ENCODE results near the gene SPATA3. TPM values are rescaled to one million over a fixed set of nuclear protein-coding genes. Genes with fewer than 3 reads are reported as not detected.

Gene SPATA3
- total RNA-seq, 2 experiments from 2014 or later: not detected

DNA sequence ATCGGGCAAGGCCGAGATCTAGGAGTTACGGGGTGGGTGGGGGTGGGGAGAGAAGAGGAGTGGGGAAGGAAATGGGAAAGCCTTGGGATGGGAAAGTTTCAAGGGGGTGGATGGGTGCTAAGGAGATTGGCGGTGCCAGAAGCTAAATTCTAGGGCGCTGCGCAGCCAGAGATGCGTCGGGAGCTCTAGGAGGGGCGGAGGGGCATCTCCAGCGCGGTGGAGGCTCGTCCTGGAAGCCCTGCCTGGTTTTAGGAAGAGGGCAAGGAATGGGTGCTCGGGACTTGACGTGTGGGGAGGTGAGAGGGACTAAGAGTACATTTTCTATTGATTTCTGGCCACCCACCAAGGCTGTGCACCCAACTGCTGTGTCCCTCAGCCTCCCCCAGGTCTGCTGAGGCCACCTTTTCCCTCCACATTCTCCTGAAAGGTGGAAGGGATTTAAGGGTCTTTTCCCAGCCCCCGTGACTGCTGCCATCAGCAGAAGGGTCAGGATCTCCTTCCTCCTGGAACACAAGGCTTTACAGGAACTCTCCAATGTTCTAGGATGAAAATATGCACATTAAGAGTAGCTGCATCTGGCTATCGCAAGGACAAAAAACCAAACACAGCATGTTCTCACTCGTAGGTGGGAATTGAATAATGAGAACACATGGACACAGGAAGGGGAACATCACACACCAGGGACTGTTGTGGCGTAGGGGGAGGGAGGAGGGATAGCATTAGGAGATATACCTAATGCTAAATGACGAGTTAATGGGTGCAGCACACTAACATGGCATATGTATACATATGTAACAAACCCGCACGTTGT lies 42.8 kb downstream of the SPATA3 start:
- H3K27ac Mint-ChIP-seq: no peak overlapping the region
- DNase-seq: no peak
- H3K27me3 Mint-ChIP-seq: peaks cover 73% of the 10 kb centered on the region
- H3K9me3 Mint-ChIP-seq: no peaks in the 10 kb centered on the region
- peak overlapping the region; percentile 57 for H3K4me3 Mint-ChIP-seq
- H3K4me1 Mint-ChIP-seq: peaks cover 3% of the 10 kb centered on the region
- H3K36me3 Mint-ChIP-seq: no peaks in the 10 kb centered on the region

DNA sequence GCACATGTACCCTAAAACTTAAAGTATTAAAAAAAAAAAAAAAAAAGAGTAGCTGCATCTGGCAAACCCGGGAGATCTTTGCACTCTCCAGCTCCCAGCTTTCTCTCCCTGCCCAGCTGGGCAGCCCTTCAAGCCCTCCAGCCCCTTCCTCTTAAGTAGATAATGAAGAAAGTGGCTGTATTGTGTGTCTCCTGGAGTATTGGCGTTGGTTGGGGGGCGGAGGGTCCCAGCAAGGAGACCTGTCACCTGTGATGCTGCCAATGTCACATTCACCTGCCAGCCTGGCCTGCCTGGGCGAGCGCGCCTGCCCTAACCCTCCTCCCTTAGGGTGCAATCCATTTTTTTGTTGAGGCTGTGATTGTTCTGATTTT lies 43.4 kb downstream of the SPATA3 start:
- Mint-ChIP-seq H3K27ac (no peak overlapping the region), H3K27me3 (peaks cover 67% of the 10 kb centered on the region), H3K9me3 (no peaks in the 10 kb centered on the region), H3K4me1 (peaks cover 3% of the 10 kb centered on the region), H3K36me3 (no peaks in the 10 kb centered on the region), H3K4me3 (no peak overlapping the region)
- no peak for DNase-seq

DNA sequence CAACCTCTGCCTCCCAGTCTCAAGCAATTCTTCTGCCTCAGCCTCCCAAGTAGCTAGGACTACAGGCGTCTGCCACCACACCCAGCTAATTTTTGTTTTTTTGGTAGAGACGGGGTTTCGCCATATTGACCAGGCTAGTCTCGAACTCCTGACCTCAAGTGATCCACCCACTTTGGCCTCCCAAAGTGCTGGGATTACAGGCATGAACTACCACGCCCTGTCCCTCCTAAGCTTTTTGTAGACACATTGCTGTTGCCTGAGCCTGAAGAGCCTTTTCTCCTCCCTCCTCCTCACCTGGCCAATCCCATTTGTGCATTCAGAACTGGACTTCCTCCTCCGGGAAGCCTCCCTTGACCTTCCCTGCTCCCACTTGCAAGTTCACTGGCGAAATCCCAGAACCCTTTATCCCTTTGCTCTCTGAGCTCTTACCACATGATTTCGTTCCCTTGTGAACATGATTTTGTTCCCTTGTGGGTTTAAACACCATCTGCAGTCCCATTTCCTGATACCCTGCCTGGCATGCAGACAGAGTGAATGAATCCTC lies 44.0 kb downstream of the SPATA3 start:
- no peak for DNase-seq
- Mint-ChIP-seq H3K27me3 (peaks cover 61% of the 10 kb centered on the region), H3K36me3 (no peaks in the 10 kb centered on the region), H3K27ac (no peak overlapping the region), H3K4me1 (peaks cover 3% of the 10 kb centered on the region), H3K9me3 (no peaks in the 10 kb centered on the region), H3K4me3 (no peak overlapping the region)

DNA sequence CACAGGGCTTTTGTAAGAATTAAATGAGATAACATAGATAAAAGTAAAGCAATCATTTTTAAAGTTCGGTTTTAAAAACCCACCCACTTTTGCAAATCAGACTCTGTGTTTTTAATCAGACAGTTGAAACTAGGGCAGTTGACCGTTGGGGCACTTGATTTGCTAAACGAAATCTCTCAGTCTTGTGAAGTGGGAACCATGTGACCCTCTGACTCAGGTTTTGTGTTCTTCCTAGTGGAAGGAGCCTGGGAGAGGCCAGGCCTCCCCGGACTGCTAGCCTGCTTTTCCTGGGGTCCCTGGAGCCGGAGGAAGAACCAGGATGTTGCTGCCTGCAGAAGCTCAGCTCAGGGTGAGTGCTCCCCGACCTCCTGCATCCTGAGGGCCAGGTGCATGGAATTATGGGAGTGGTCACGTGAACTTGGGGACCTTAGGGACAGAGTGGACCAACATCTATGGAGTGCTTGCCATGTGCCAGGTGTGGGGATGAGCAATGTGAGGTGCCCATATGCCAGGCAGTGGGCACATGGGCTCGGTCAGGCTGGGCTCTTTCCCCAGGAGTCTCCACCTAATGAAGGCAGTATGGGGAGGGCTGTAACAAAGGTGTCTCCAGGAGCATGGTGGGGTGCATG lies 45.3 kb downstream of the SPATA3 start:
- Mint-ChIP-seq H3K27ac (no peak overlapping the region), H3K36me3 (no peaks in the 10 kb centered on the region), H3K4me3 (no peak overlapping the region), H3K27me3 (peaks cover 50% of the 10 kb centered on the region), H3K9me3 (no peaks in the 10 kb centered on the region), H3K4me1 (peaks cover 3% of the 10 kb centered on the region)
- no peak for DNase-seq

DNA sequence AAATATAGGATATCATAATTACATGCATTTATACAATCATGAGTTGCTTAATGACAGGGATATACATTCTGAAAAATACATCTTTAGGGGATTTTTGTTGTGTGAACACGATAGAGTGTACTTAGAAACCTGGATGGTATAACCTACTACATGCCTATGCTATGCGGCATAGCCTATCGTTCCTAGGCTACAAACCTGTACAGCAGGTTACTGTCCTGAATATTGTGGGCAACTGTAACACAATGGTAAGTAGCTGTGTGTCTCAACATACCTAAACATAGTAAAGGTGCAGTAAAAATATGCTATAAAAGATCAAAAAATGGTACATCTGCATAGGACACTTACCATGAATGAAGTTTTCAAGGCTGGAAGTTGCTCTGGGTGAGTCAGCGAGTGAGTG lies 47.9 kb downstream of the SPATA3 start:
- no peaks in the 10 kb centered on the region for H3K9me3 Mint-ChIP-seq
- no peak overlapping the region for H3K4me3 Mint-ChIP-seq
- no peaks in the 10 kb centered on the region for H3K36me3 Mint-ChIP-seq
- no peaks in the 10 kb centered on the region for H3K4me1 Mint-ChIP-seq
- DNase-seq: no peak
- no peak overlapping the region for H3K27ac Mint-ChIP-seq
- peaks cover 31% of the 10 kb centered on the region for H3K27me3 Mint-ChIP-seq

DNA sequence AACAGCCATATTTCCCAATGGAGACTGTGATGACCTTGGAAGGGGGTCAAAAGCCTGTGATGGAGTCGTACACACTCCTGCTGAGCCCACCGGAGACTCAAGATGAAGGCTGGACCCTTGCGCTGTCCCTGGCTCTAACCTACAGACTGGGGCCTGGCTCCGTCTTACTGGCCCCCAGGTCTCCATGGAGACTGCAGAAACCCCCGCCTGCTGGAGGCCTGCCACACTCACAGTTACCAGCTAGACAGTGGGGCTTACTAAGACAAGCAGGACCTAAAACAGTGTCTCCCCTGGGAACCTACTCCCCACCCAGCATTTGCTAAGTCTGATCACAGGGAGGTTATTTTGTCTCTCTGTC lies 51.0 kb downstream of the SPATA3 start:
- DNase-seq: no peak
- Mint-ChIP-seq H3K36me3 (no peaks in the 10 kb centered on the region), H3K27ac (no peak overlapping the region), H3K9me3 (no peaks in the 10 kb centered on the region), H3K27me3 (peaks cover 6% of the 10 kb centered on the region), H3K4me1 (no peaks in the 10 kb centered on the region), H3K4me3 (no peak overlapping the region)

DNA sequence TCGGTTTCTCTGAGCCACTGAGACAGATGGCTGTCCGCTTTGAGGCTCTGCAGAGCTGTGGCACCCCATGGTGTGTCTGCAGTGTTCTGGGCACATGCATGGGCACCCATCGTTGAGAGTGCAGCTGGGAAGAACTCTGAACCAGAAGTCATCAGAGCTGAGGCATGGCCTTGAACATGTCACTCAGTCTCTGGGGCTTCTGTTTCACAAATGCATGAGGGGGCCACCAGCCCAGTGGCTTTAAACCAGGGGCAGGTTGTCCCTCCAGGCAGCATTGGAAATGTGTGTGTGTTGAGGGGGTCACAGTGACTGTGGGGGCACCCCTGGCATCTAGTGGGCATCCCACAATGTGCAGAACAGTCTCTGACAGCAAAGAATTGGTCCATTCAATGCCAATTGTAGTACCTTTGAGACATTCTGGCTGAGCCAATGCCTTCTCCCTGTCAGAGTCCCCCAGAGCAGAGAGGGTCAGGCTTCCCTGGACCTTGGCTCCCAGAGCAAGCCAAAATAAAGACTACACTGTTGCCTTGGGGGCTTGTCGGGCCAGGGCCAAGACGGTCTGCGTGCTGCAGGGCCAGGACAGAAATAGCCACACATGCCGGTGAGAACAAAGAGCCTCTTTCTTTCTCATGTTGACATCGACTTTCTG lies 51.5 kb downstream of the SPATA3 start:
- no peaks in the 10 kb centered on the region for H3K9me3 Mint-ChIP-seq
- H3K27me3 Mint-ChIP-seq: peaks cover 7% of the 10 kb centered on the region
- no peak overlapping the region for H3K4me3 Mint-ChIP-seq
- no peaks in the 10 kb centered on the region for H3K36me3 Mint-ChIP-seq
- peaks cover 3% of the 10 kb centered on the region for H3K4me1 Mint-ChIP-seq
- no peak overlapping the region for H3K27ac Mint-ChIP-seq
- DNase-seq: no peak

DNA sequence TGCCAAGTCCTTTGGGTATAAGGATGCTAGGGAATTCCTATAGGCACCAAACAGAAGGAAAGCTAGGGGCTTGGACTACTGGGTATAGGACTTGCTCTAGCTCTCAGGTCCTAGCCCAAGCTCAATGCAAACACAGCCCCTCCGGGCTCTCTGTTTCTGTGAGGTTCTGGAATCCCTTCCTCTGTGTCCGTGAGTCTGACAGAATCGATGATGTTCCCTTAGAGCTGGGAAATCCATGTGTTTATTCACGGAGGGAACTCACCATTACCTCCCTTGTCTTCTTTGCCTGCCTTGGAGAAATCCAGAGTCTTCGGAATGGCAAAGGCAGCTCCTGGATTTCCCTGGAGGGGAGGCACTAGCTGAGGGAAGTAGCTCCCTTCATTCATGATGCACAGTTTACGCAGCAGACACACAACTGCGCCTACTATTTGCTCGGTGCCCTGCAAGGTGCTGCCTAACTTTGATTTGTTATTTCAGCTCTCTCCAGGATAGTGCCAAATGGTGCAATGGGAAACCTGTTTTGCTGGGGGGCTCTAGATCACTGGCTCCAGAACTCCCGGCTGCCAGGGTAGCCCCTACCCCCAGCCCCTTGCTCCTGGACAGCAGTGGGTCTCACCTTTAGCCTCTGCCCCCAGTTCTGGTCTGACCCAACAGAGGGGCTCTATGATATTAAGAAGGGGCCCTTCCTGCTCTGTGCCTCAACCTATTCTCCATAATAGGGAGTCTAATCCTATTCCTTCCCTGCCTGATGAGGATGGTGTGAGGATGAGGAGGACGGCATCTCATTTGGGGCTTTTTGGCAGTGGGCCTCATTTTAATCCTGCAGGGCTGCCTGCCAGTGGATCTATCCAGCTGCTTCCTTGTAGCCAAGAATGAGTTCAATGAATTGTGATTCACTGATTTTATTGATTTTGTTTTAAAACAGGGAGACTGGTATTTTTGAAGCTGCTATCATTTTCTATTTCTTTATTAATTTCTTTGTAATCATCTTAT lies 52.3 kb downstream of the SPATA3 start:
- H3K9me3 Mint-ChIP-seq: no peaks in the 10 kb centered on the region
- DNase-seq: no peak
- no peak overlapping the region for H3K4me3 Mint-ChIP-seq
- H3K4me1 Mint-ChIP-seq: peaks cover 11% of the 10 kb centered on the region
- peaks cover 10% of the 10 kb centered on the region for H3K27me3 Mint-ChIP-seq
- no peaks in the 10 kb centered on the region for H3K36me3 Mint-ChIP-seq
- no peak overlapping the region for H3K27ac Mint-ChIP-seq

DNA sequence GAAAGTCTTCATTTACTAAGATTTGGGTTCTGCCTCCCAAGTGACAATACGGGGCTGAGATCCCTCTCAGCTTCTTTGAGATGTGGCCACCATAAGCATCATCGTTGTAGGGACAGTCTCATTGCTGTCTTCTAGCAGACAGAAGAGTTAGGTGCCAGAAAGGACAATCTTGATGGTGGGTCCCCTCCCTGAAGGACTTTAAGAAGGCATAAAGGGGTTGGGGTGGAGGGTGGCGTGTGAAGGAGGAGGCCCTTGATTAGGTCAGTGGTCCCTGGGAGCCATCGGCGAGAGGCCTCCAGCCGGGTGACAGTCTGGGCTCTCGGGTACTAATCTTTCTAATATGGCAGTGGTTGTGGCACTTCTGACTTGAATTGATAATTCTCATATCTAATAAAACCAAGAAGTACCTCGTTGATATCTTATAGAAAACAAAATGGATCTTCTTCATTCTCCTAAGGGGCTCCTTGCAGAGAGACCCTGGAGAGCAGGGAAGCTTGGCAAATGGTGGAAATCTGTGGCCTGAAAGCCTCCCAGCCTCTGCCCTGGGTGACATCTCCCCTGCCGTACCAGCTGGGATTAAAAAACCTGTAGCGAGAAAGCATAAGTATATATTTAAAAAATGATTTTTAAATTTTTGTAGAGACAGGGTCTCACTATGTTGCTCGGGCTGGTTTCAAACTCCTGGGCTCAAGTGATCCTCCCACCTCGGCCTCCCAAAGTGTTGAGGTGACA lies 53.5 kb downstream of the SPATA3 start:
- H3K9me3 Mint-ChIP-seq: no peaks in the 10 kb centered on the region
- no peaks in the 10 kb centered on the region for H3K36me3 Mint-ChIP-seq
- H3K4me1 Mint-ChIP-seq: peaks cover 15% of the 10 kb centered on the region
- no peak for DNase-seq
- no peak overlapping the region for H3K27ac Mint-ChIP-seq
- peaks cover 10% of the 10 kb centered on the region for H3K27me3 Mint-ChIP-seq
- no peak overlapping the region for H3K4me3 Mint-ChIP-seq

DNA sequence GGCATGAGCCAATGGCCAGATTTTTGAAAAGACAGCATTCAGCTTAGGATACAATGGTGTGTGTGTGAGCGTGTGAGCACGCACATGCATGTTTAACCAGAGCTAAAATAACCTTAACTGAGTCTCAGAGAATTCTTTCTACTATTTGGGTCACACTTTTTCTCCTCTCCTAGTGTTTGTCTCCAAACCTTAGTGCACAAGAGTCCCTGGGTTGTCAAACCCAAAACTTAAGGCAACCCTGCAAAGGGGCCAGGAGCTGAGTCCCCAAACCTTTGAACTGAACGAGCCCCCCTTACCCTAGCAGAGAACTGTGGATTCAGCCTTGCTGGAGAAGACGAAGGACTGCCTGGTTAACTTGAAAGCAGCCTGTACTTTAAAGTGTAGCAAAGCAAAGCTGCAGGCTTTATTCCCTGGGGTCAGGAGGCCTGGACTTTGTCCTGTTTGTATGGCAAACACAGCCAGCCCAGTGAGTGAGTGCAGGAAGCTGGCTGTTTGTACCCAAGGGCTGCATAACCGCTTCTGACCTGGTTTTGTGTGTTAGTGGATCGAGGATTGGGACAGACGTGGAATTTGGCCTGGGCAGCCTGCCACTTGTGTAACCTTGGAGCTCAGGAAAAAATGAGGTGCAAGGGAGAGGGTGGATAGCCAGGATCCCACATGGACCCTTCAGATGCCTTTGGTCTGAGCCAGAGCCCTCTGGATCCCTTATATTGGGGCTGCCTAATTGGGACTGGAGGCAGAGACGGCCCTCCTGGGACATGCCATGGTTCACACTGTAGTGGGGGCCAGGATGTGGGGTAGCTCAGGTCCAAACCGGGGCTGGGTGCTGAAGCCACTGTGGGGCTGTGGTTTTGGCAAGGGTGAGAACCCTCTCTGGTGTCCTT lies 54.3 kb downstream of the SPATA3 start:
- Mint-ChIP-seq H3K4me3 (no peak overlapping the region), H3K27ac (no peak overlapping the region), H3K9me3 (no peaks in the 10 kb centered on the region), H3K27me3 (peaks cover 10% of the 10 kb centered on the region), H3K4me1 (peaks cover 15% of the 10 kb centered on the region), H3K36me3 (no peaks in the 10 kb centered on the region)
- no peak for DNase-seq

DNA sequence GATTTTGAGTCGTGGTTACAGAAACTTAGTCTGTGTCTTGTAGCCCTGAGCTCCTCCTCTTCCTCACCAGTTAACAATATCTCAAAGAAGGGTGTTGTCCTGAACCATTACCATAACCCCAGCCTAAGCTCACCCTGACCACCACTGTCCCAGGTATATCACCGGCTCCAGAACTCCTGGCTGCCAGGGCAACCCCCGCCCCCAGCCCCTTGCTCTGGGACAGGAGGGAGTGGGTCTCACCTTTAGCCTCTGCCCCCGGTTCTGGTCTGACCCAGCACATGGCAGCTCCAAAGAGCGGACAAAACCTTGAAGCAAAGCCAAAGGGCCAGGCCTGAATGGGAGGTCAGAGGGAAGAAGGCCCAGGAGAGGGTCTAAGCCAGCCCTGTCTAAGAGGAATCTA lies 55.2 kb downstream of the SPATA3 start:
- no peaks in the 10 kb centered on the region for H3K36me3 Mint-ChIP-seq
- no peak for DNase-seq
- no peak overlapping the region for H3K4me3 Mint-ChIP-seq
- peaks cover 15% of the 10 kb centered on the region for H3K4me1 Mint-ChIP-seq
- no peaks in the 10 kb centered on the region for H3K9me3 Mint-ChIP-seq
- peaks cover 10% of the 10 kb centered on the region for H3K27me3 Mint-ChIP-seq
- no peak overlapping the region for H3K27ac Mint-ChIP-seq

DNA sequence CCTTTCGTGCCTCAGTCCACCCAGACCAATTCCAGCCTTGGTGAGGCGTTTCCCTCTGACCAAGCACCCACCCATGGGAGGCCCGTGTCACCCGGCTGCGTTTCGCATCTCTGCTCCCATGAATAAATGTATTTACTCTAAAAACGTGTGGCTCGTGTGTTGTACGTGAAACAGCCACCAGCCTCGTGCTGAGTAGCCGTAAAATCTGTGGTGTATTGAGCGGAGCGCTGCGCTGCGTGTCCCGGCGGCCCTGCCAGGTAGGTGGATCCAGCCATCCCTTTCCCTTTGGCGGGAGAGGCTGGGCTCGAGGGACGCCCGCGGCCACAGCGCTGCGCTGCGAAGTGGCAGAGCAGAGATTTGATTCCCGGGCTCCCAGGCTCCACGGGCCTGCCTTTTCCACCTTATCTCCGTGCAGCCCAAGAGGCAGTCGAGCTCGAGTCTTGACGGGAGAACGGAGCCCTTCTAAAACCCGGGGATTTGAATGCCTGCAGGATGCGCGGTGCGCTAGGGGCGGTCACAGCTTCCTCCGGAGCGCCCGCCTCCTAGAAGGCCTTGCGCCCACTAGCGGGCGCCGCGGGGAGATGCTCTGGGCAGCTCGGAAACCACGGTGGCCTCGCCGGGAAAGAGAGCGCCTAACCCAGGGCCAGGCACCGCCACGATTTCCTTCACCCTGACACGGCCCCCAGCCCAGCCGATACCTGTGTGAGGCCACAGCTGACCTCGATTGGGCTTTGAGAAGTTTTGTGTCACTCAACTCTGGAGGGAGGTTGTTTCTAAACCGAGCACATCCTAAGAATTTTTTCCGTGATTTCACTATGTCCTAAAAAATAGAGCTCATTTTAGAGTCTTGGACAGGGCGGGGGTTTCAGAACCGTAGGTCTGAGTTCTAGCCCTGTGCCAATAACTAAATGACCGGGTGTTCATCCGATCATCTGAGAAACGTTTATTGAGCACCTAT lies 56.9 kb downstream of the SPATA3 start:
- Mint-ChIP-seq H3K9me3 (no peaks in the 10 kb centered on the region), H3K27me3 (peaks cover 10% of the 10 kb centered on the region), H3K4me1 (peaks cover 18% of the 10 kb centered on the region), H3K4me3 (peak overlapping the region; percentile 81), H3K27ac (peak overlapping the region; percentile 67), H3K36me3 (peaks cover 2% of the 10 kb centered on the region)
- DNase-seq: peak; percentile 88
